ENCODE measurements around the gene SLC6A18.

SLC6A18 gene

DNA sequence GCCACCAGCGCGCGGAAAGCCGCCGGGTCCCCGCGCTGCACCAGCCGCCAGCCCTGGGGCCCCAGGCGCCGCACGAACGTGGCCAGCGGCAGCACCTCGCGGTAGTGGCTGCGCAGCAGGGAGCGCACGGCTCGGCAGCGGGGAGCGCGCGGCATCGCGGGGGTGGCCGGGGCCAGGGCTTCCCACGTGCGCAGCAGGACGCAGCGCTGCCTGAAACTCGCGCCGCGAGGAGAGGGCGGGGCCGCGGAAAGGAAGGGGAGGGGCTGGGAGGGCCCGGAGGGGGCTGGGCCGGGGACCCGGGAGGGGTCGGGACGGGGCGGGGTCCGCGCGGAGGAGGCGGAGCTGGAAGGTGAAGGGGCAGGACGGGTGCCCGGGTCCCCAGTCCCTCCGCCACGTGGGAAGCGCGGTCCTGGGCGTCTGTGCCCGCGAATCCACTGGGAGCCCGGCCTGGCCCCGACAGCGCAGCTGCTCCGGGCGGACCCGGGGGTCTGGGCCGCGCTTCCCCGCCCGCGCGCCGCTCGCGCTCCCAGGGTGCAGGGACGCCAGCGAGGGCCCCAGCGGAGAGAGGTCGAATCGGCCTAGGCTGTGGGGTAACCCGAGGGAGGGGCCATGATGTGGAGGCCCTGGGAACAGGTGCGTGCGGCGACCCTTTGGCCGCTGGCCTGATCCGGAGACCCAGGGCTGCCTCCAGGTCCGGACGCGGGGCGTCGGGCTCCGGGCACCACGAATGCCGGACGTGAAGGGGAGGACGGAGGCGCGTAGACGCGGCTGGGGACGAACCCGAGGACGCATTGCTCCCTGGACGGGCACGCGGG, 69.9 kb downstream of the SLC6A18 start, which contains the start of gene TERT:
Gene TERT, minus strand, starts transcription at position 234 of the 815 bp plus-strand sequence. Its CDS starts 79 bp downstream, at position 155.
- DNase-seq = no peak

DNA sequence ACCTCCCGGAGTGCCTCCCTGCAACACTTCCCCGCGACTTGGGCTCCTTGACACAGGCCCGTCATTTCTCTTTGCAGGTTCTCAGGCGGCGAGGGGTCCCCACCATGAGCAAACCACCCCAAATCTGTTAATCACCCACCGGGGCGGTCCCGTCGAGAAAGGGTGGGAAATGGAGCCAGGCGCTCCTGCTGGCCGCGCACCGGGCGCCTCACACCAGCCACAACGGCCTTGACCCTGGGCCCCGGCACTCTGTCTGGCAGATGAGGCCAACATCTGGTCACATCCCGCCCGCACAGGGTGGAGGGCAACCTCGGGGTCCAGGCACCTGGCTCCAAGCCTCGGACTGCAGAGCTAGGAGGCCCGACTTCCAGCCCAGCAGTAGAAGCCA, 70.5 kb downstream of the SLC6A18 start:
- no peak for DNase-seq
